GM23338 (cell line): ENCODE measurements around the gene SAFB2. TPM values are rescaled to one million over a fixed set of nuclear protein-coding genes. Genes with fewer than 3 reads are reported as not detected.

Experiments used
- ATAC-seq: fragments of 200-7000 bp; cut with Tn5 transposase; 3 replicates; pipeline ENCODE4 v1.9.1; 2020
- DNase-seq: peaks from one replicate; pipeline ENCODE4 v3.0.0-alpha.2; 2015; ENCODE audit warnings: low spot score
- H2AFZ ChIP-seq: fragments of 200-600 bp; sonication (generic); 2 replicates; pipeline ENCODE4 v1.8.0; 2016; ENCODE audit warnings: antibody characterized with exemption, mild to moderate bottlenecking, moderate library complexity
- H3F3A ChIP-seq: fragments of 200-600 bp; sonication (generic); replicated peaks from 2 replicates; pipeline ENCODE4 v1.8.0; 2017; ENCODE audit warnings: antibody characterized with exemption, mixed run types, low read depth
- H3K27ac ChIP-seq: fragments of 200-600 bp; sonication (generic); 2 replicates; pipeline ENCODE4 v1.6.1; 2016; ENCODE audit warnings: low read depth
- H3K27me3 ChIP-seq: fragments of 200-600 bp; sonication (generic); 2 replicates; pipeline ENCODE4 v1.8.0; 2016; ENCODE audit warnings: mild to moderate bottlenecking, mixed run types, moderate library complexity; ENCODE audit not compliant: insufficient read depth
- H3K36me3 ChIP-seq: fragments of 200-600 bp; sonication (generic); 2 replicates; pipeline ENCODE4 v1.8.0; 2016; ENCODE audit warnings: mild to moderate bottlenecking; ENCODE audit not compliant: insufficient read depth
- H3K4me1 ChIP-seq: fragments of 200-600 bp; sonication (generic); 2 replicates; pipeline ENCODE4 v1.8.0; 2016; ENCODE audit warnings: mild to moderate bottlenecking, moderate library complexity; ENCODE audit not compliant: insufficient read depth
- H3K4me2 ChIP-seq: fragments of 200-600 bp; sonication (generic); 2 replicates; pipeline ENCODE4 v1.7.1; 2017; ENCODE audit warnings: mixed run types
- H3K4me3 ChIP-seq: fragments of 200-600 bp; sonication (generic); 2 replicates; pipeline ENCODE4 v1.6.1; 2016; ENCODE audit warnings: mixed run types
- H3K79me2 ChIP-seq: fragments of 200-600 bp; sonication (generic); replicated peaks from 2 replicates; pipeline ENCODE4 v1.8.0; 2017; ENCODE audit warnings: mild to moderate bottlenecking; ENCODE audit not compliant: insufficient read depth
- H3K9me2 ChIP-seq: fragments of 200-600 bp; sonication (generic); 2 replicates; pipeline ENCODE4 v1.8.0; 2017; ENCODE audit not compliant: insufficient read depth
- H4K20me1 ChIP-seq: fragments of 200-600 bp; sonication (generic); replicated peaks from 2 replicates; pipeline ENCODE4 v1.8.0; 2017; ENCODE audit warnings: mild to moderate bottlenecking; ENCODE audit not compliant: insufficient read depth
- H3K27ac Mint-ChIP-seq: 2 replicates; pipeline ENCODE4 v1.8.0; 2020; ENCODE audit warnings: inconsistent platforms, mild to moderate bottlenecking, moderate library complexity, mixed read lengths
- H3K27me3 Mint-ChIP-seq: 3 replicates; pipeline ENCODE4 v1.8.0; 2022; ENCODE audit warnings: low read depth, mild to moderate bottlenecking, moderate library complexity, mixed read lengths, inconsistent platforms; ENCODE audit not compliant: insufficient read depth, poor library complexity
- H3K36me3 Mint-ChIP-seq: 3 replicates; pipeline ENCODE4 v1.8.0; 2021; ENCODE audit warnings: low read depth, mild to moderate bottlenecking, inconsistent platforms, moderate library complexity, mixed read lengths
- H3K4me1 Mint-ChIP-seq: 3 replicates; pipeline ENCODE4 v1.8.0; 2020; ENCODE audit warnings: mild to moderate bottlenecking, inconsistent platforms, mixed read lengths
- H3K4me3 Mint-ChIP-seq: 3 replicates; pipeline ENCODE4 v1.8.0; 2021; ENCODE audit warnings: moderate library complexity, mild to moderate bottlenecking, inconsistent platforms, mixed read lengths
- H3K9me3 Mint-ChIP-seq: 3 replicates; pipeline ENCODE4 v1.8.0; 2020; ENCODE audit warnings: moderate library complexity, mild to moderate bottlenecking, inconsistent platforms, mixed read lengths
- CREB1 ChIP-seq: fragments of 250-450 bp; sonication (Bioruptor Pico); IDR thresholded peaks from 2 replicates; pipeline ENCODE4 v1.5.0; 2020; ENCODE audit warnings: low read depth, mild to moderate bottlenecking, moderate library complexity
- EZH2 ChIP-seq: fragments of 200-600 bp; sonication (generic); IDR thresholded peaks from one replicate; pipeline ENCODE4 v1.8.0; 2017; ENCODE audit warnings: antibody characterized with exemption, mild to moderate bottlenecking, low read depth; ENCODE audit not compliant: unreplicated experiment
- EZH2phosphoT487 ChIP-seq: fragments of 200-600 bp; sonication (generic); IDR thresholded peaks from one replicate; pipeline ENCODE4 v1.8.1; 2018; ENCODE audit warnings: antibody characterized with exemption; ENCODE audit not compliant: unreplicated experiment
- NANOG ChIP-seq: IDR thresholded peaks from 2 replicates; pipeline ENCODE4 v1.6.1; 2016; ENCODE audit warnings: antibody characterized with exemption, borderline replicate concordance
- POLR2AphosphoS5 ChIP-seq: IDR thresholded peaks from 2 replicates; pipeline ENCODE4 v1.6.1; 2016; ENCODE audit warnings: antibody characterized with exemption, low read depth
- STAT1 ChIP-seq: IDR thresholded peaks from one replicate; pipeline ENCODE4 v1.6.1; 2016; ENCODE audit warnings: antibody characterized with exemption; ENCODE audit not compliant: unreplicated experiment
- ZNF462 ChIP-seq: fragments of 250-450 bp; sonication (Bioruptor Pico); IDR thresholded peaks from 2 replicates; pipeline ENCODE4 v1.5.0; 2020; ENCODE audit warnings: mild to moderate bottlenecking, moderate library complexity
- polyA plus RNA-seq: library from polyadenylated mRNA; unstranded; fragments of >200 nt; fragmentation: Nextera tagmentation; extraction: Ambion mirVana; gene quantifications from 2 replicates; pipeline ENCODE4 v1.2.1, GENCODE V29; 2016
- total RNA-seq: library from RNA; depleted of rRNA; stranded (reverse); fragments of >200 nt; shearing (Covaris generic); gene quantifications from 2 replicates; pipeline ENCODE4 v1.2.3, GENCODE V29; 2014

Gene SAFB2
- total and polyA plus RNA-seq, 2 experiments from 2014 or later, result 37.7 to 102 TPM

GRCh38 chr19:5628919-5629481, 6.4 kb upstream of the SAFB2 start:
- no peak overlapping the region for H3K4me3 Mint-ChIP-seq
- H3K9me3 Mint-ChIP-seq, result no peaks in the 10 kb centered on the region
- Histone ChIP-seq H3F3A (peaks cover 22% of the 10 kb centered on the region; the same call in 1 of the 2 replicates), H3K4me2 (no peak overlapping the region), H3K79me2 (peaks cover 100% of the 10 kb centered on the region), H2AFZ (no peak overlapping the region), H3K27ac (no peak overlapping the region), H4K20me1 (peaks cover 92% of the 10 kb centered on the region), H3K9me2 (no peaks in the 10 kb centered on the region), H3K4me1 (peaks cover 14% of the 10 kb centered on the region; the same call in 1 of the 2 replicates), H3K4me3 (no peak overlapping the region), H3K36me3 (peaks cover 30% of the 10 kb centered on the region), H3K27me3 (no peaks in the 10 kb centered on the region)
- ATAC-seq, result no peak
- no peak overlapping the region; the same call in 1 of the 2 replicates for H3K27ac Mint-ChIP-seq
- H3K27me3 Mint-ChIP-seq, result no peaks in the 10 kb centered on the region
- H3K4me1 Mint-ChIP-seq, result peaks cover 28% of the 10 kb centered on the region
- no peak for TF ChIP-seq EZH2
- no peak for TF ChIP-seq NANOG
- no peak for TF ChIP-seq EZH2phosphoT487
- no peak for TF ChIP-seq CREB1 (CRISPR knock-in tag)
- DNase-seq, result no peak
- peaks cover 69% of the 10 kb centered on the region for H3K36me3 Mint-ChIP-seq

- Histone ChIP-seq H3K4me1 (peaks cover 14% of the 10 kb centered on the region; the same call in 1 of the 2 replicates), H3K79me2 (peaks cover 100% of the 10 kb centered on the region), H3K4me3 (no peak overlapping the region), H3K36me3 (peaks cover 30% of the 10 kb centered on the region), H4K20me1 (peaks cover 91% of the 10 kb centered on the region), H3K9me2 (no peaks in the 10 kb centered on the region), H2AFZ (no peak overlapping the region), H3K27me3 (no peaks in the 10 kb centered on the region), H3F3A (peaks cover 22% of the 10 kb centered on the region; the same call in 1 of the 2 replicates), H3K4me2 (no peak overlapping the region), H3K27ac (no peak overlapping the region)
- DNase-seq (no peak), ATAC-seq (no peak)
- no peaks in the 10 kb centered on the region for H3K9me3 Mint-ChIP-seq
- H3K4me1 Mint-ChIP-seq, result peaks cover 28% of the 10 kb centered on the region
- no peak overlapping the region for H3K27ac Mint-ChIP-seq
- H3K4me3 Mint-ChIP-seq, result no peak overlapping the region
- H3K27me3 Mint-ChIP-seq, result no peaks in the 10 kb centered on the region
- TF ChIP-seq STAT1 (no peak), ZNF462 (CRISPR knock-in tag) (no peak), CREB1 (CRISPR knock-in tag) (no peak), POLR2AphosphoS5 (no peak), EZH2 (no peak)
- H3K36me3 Mint-ChIP-seq, result peaks cover 69% of the 10 kb centered on the region
Observed at GRCh38 chr19:5628461-5628860, 5.9 kb upstream of the SAFB2 start.
